Stimulated activated CD4-positive, alpha-beta T cell treated with anti-CD3 and anti-CD28 coated beads, Interleukin-15, amount 100 ng/mL, for 24 hours (primary cell): ENCODE data around the gene PAQR8.

Experiments used
- DNase-seq: peaks from one replicate; pipeline ENCODE4 v3.0.0-alpha.2; 2020

PAQR8 gene

GRCh38 chr6:52351879-52352238, 10.1 kb upstream of the PAQR8 start:
- DNase-seq, result no peak

- no peak for DNase-seq
These were observed 9.5 kb upstream of the PAQR8 start for GRCh38 chr6:52352239-52353018.

DNA sequence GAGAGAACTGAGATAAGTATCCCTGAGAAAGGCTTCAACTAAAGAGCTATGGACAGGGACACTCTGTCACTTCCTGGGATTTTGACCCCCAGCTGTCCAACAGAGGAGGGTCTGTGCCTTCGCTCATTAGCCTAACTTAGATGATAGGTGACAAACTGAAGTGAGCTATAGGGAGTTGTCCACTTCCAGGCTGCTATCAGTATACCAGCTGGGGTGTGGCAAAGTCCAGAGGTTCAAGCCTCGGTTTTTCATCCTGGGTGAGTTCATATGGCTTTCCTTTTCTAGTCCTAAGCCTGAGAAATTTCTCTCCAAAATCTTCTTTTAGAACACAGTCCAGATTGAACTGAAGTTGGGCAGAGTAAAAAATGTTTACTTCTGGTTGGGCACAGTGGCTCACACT, 5.9 kb upstream of the PAQR8 start:
- no peak for DNase-seq

DNA sequence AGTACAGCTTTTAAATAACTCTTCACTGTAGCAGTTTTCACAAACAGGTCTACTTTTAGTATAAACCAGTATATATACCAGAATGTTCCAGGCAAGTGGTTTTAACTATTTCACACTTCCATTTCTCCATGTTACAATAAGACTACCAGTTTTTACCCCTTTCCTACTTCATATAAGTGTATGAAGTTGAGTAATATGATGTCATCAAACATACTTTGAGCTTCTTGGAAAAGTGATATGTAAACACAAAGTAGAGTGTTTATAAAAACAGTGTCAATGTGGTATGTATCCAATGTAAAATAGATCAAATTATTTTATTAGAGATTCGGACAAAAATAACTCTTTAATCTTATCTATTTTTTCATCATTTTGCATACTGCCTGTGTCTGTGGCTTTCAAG, 2.5 kb upstream of the PAQR8 start:
- DNase-seq, result no peak

DNA sequence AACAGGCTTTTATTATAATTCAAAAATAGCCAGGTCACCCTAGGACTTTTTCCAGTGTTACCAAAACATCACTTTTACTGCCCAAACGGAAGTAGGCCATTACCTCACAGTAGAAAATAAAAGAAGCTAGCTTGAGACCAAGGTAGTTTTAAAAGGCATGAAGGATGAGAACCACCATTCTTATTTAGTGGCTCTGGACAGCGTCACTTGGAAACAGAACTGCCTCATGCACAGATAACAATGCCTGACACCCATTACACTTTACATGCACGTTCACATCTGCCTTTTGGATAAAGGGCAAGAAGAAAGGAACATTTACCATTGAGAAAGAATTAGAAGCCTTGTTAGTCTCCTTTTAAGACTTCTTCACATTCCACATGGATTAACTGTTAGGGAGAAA, 1.9 kb upstream of the PAQR8 start:
- no peak for DNase-seq

DNA sequence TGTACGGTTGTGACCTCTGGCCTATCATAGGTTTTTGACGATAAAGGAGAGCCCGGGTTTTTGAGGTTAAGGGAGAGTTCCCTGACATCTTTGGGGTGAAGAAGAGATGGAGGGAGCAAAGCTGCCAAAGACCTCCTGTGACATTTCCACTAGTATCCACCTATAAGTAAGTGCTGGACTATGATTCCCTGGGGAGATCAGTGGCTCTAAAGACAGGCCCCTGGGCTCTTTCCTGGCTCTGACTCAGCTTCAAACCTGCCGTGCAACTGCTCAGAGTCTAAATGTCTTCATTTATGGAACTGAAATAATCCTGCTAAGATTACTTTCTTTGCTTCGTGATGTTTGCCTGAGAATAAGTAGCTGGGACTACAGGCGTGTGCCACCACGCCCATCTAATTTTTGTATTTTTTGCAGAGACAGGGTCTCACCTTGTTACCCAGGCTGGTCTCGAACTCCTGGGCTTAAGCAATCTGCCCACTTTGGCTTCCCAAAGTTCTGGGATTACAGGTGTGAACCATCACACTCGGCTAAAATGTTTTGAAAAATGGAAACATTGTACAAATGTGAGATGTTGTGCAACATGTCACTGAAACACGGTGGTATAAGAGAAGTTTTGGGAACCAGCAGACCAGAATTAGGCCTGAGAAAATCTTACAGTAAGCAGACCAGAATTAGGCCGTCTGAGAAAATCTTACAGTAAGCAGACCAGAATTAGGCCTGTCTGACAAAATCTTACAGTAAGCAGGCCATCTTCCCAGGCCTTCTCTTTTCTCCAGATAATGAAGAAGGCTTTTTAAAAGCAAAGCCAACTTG, 1.1 kb upstream of the PAQR8 start:
- no peak for DNase-seq

DNA sequence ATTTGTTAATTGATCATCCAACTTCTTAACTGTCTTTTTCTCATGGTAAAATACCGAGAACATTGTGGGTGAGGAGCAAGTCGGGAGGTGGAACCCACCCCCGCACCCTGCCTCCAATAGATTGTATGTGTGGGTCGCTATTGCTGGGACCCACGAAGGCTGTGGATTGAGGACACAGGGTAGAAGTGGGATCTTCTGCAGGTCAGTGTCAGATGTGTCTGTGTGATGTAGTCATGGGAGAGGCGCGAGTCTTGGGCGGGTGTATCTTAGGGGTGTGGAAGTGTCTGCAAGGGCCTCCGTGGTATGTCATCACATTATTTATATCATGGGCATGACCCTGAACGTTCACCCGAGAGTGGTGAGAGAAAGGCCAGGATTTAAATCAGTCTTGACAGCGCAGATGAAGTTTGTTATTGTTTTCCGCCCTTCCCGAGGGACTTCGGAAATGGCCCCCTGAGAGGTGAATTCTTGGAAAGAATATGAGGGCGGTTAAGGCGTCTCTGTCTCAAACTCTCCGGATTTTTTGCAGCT, 472 bp upstream of the PAQR8 start:
- peak; percentile 23 for DNase-seq

GRCh38 chr6:52362443-52363227, 684 bp downstream of the PAQR8 start:
- DNase-seq, result peak; percentile 65

DNA sequence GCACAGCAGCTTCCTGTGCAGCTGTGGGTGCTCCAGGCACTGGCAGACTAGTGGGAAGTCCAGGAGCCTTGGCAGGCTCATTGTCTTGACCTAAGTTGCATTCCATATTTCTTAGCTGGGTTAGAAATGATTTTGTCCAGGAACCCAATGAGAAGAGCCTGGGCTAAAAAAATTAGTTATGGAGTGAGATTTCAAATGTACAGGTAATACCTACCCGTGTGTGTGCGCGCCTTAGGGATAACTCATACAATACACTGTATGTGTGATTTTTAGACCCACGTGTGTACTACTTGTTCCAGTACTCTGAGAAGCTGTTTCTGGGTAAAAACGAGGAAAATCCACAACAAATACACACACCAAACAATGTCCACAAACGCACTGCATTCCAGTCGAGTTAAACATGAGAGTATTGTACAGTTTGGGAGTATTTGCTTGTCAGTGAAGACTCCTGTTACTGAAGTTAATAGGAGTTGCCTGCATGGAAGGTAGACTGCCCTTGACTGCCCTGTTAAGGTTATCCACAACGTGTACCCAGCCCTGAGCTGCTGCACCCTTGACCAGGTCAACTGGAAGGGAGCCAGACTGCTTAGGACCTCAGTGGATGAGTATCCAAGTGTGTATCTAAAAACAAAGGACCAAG, 1.4 kb downstream of the PAQR8 start:
- DNase-seq, result no peak

- DNase-seq, result no peak
These were observed 2.7 kb downstream of the PAQR8 start for GRCh38 chr6:52364480-52365166.

DNA sequence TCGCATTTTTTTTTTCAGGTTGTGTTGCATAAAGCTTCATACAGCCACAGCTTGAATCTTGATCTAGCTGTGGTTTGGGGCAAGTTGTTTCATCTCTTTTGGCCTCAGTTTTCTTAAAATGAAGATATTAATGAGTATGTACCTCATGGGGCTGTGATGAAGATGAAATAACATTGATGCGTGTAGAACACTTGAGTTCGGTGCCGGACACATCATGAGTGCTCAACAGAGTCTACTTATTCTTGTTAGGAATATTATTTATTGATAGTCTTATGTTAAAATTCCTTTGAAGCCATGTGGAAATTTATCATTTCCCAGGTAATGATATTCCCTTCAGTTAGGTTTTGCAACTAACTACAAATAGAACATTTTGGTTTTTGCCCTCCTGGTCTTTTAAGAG, 3.4 kb downstream of the PAQR8 start:
- no peak for DNase-seq

GRCh38 chr6:52365866-52366540, 4.1 kb downstream of the PAQR8 start:
- DNase-seq, result no peak

- no peak for DNase-seq
These were observed 6.1 kb downstream of the PAQR8 start for GRCh38 chr6:52368002-52368401.

- no peak for DNase-seq
These were observed 7.3 kb downstream of the PAQR8 start for GRCh38 chr6:52369234-52369633.

DNA sequence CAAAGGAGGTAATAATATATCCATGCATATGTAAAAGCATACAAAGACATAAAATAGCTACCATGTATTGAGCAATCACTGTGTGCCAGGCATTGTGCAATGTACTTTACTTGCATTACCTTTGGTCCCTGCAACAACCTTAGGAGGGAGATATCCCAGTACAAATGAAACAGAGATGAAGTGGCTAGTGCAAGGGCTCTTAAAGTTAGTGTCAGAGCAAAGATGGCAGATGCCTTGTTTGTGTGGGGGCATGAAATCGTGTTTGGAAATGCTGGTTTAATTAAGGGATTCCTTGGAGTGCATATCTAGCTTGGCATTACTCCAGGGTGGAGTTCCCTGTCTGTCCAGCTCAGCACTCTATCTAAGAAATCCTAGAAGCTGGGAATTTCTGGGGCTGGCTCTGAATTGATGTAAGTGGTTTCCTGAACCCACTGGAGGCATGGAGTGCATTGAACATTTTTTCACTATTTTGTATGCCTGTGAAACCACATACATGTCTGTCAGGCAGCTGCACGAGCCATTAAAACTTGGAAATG, 9.8 kb downstream of the PAQR8 start:
- no peak for DNase-seq

GRCh38 chr6:52373151-52373690, 11.3 kb downstream of the PAQR8 start:
- no peak for DNase-seq

GRCh38 chr6:52374247-52374646, 12.3 kb downstream of the PAQR8 start:
- DNase-seq, result no peak

GRCh38 chr6:52375780-52376556, 14.0 kb downstream of the PAQR8 start:
- DNase-seq, result no peak

- no peak for DNase-seq
These were observed 14.8 kb downstream of the PAQR8 start for GRCh38 chr6:52376763-52377162.

- DNase-seq, result no peak
These were observed 15.7 kb downstream of the PAQR8 start for GRCh38 chr6:52377538-52378221.
